ENCODE data around the gene SEL1L3.

Gene SEL1L3

DNA sequence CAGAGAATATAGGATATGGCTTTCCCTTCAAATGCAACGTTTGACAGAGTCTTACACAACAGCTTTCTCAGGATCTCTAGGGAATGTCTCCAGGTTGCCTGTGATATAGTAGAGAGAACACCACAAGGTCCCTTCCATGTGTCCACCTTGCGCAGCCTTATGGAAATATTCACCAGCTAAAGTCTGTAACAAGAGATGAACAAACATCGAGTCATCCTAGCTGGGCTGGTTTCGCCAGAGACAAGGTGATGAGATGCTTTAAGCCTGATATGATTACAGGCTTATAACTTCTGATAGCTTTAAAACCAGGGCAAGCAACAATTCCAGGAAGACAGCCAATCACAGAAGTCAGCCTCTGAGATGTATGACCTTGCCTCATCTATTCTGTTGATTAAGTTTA, 83.8 kb downstream of the SEL1L3 start:
- TF ChIP-seq, protein P1, sequence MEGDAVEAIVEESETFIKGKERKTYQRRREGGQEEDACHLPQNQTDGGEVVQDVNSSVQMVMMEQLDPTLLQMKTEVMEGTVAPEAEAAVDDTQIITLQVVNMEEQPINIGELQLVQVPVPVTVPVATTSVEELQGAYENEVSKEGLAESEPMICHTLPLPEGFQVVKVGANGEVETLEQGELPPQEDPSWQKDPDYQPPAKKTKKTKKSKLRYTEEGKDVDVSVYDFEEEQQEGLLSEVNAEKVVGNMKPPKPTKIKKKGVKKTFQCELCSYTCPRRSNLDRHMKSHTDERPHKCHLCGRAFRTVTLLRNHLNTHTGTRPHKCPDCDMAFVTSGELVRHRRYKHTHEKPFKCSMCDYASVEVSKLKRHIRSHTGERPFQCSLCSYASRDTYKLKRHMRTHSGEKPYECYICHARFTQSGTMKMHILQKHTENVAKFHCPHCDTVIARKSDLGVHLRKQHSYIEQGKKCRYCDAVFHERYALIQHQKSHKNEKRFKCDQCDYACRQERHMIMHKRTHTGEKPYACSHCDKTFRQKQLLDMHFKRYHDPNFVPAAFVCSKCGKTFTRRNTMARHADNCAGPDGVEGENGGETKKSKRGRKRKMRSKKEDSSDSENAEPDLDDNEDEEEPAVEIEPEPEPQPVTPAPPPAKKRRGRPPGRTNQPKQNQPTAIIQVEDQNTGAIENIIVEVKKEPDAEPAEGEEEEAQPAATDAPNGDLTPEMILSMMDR (IDR thresholded peaks at IDR 0.05; ENCODE audit: borderline replicate concordance, insufficient read depth, low read depth, low read length) = no peak
- H3K4me3 ChIP-seq (ENCODE audit: low read depth, low read length) = no peak overlapping the region

DNA sequence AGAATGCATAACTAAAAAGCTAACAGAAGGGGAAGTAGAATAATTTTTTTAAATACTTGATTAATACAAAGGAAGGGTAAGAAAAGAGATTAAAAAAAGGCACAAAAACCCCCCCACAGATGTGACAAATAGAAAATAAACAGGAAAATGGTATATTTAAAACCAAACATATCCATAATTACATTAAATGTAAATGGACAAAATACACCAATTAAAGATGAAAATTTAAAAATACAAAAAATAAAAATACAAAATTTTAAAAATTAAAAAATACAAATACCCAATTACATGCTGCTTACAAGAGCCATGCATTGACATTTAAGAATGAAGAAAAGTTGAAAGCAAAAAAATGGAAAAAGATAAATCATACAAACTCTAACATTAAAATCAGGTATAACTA, 86.0 kb downstream of the SEL1L3 start:
- TF ChIP-seq, protein P1 (IDR thresholded peaks at IDR 0.05; ENCODE audit: borderline replicate concordance, insufficient read depth, low read depth, low read length) = no peak
- no peak overlapping the region for H3K4me3 ChIP-seq (ENCODE audit: low read depth, low read length)

DNA sequence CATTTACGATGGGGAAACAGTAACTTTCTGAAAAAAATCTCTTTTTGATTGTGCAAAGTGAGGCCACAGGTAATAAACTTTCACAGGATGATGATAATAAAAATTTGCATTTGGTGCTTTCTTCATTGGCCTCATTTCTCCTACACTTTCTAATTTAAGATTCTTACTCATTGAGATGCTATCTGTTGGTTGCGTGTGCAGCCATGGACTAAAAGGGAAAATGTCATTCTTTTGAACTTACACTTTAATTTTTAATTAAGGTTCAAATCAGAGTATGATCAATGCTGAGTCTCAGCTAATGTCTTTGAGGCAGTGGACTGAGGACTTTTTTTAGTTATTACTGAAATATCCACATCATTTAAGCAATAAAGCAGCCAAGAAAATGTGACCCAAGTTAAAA, 87.6 kb downstream of the SEL1L3 start:
- TF ChIP-seq, protein P1 (IDR thresholded peaks at IDR 0.05; ENCODE audit: borderline replicate concordance, insufficient read depth, low read depth, low read length) = no peak

DNA sequence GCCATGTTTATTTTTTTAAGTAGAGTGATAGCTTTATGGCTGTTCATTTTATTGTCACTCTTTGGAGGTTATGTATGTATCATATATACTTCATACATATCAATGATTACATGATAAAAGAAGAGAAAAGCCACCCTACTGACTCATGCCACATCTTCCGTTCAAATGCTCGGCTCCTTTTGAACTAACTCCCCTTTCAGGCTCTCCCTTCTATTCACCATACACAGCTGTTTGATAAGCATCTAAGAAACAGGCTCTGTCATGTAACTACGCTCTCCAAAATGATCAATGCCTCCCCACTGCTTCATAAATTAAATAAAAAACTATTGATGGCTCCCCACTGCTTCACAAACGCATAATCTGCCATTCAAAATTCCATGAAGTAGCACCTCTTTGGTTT, 89.4 kb downstream of the SEL1L3 start:
- TF ChIP-seq, protein P1 (IDR thresholded peaks at IDR 0.05; ENCODE audit: borderline replicate concordance, insufficient read depth, low read depth, low read length) = no peak
- no peak overlapping the region for H3K4me3 ChIP-seq (ENCODE audit: low read depth, low read length)

More for the DNA sequence above, 87.6 kb downstream of the SEL1L3 start:
- no peak overlapping the region for H3K4me3 ChIP-seq (ENCODE audit: low read depth, low read length)

DNA sequence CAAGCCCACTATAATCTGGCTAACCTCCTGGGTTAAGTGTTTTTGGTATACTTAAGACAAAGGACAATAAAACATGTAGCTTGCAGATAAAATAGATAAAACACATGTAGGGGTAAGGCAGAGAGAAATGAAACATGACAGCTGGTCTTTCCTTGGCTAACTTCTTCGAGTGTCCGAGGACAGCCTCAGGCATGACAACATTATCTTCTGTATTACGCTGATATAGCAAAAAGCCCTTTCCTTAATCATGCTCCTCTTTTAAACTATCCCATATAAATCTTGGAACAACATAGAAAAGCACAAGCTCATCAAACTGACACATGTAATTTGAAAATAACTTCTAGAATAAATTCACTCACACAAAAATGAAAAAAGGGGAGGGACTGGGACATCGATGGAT, 91.1 kb downstream of the SEL1L3 start:
- H3K4me3 ChIP-seq (ENCODE audit: low read depth, low read length) = no peak overlapping the region
- TF ChIP-seq, protein P1 (IDR thresholded peaks at IDR 0.05; ENCODE audit: borderline replicate concordance, insufficient read depth, low read depth, low read length) = no peak

DNA sequence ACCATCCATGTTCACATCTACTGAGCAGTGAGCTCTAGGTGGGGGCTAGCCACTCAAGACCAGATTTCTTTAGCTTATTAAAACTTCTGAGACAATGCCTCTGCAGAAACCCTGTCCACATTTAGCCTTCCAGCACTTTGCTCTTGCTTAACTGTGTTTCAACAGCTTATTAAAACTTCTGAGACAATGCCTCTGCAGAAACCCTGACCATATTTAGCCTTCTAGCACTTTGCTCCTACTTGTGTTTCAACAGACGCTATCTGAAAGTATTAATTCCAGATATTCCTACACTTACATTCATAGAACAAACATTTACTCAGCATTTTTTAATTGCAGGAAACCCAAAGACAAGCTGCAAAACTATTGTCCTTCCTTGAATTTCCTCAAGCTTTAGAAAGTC, 91.9 kb downstream of the SEL1L3 start:
- H3K4me3 ChIP-seq (ENCODE audit: low read depth, low read length) = no peak overlapping the region
- TF ChIP-seq, protein P1 (IDR thresholded peaks at IDR 0.05; ENCODE audit: borderline replicate concordance, insufficient read depth, low read depth, low read length) = no peak

DNA sequence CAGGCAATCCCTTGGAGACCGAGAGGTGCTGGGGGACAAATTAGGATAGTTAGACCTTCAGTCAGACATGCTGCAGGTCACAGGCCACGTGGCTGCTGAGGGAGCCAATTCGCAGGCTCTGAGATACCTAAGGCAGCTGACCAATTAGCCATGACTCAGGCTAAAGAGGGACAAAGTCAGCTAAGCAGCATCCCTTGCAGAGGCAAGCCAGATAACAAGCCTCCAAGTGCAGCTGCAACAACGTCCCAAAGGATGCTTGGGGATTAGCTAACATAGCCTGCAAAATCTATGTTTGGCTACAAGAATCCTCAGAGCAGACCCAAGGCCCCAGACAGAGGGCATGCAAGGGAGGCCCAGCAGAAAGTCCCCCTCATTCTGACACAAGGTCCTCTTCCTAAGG, 93.5 kb downstream of the SEL1L3 start:
- TF ChIP-seq, protein P1 (IDR thresholded peaks at IDR 0.05; ENCODE audit: borderline replicate concordance, insufficient read depth, low read depth, low read length) = no peak
- H3K4me3 ChIP-seq (ENCODE audit: low read depth, low read length) = no peak overlapping the region

Data from GM12875 (cell line).